ENCODE data around the gene TIAM2.

DNA sequence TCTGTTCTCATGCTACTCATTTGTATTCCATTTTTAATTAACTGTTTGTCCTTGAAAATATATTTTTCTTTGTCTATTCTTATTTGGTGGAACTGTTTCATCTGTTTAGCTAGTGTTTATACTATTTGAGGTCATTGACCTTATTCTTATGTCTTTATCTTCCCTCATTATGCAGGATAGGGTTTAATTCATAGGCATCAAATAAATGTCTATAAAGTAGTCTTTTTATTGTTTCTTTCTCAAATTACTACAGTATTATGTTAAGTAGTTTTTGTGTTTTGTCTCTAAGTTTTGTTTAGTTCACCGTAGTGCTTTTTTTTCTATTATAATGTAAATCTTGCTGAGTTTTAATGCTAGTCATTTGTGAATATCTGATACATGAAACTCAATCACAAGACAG, 19.0 kb downstream of the TIAM2 start:
- TF ChIP-seq, protein P1, sequence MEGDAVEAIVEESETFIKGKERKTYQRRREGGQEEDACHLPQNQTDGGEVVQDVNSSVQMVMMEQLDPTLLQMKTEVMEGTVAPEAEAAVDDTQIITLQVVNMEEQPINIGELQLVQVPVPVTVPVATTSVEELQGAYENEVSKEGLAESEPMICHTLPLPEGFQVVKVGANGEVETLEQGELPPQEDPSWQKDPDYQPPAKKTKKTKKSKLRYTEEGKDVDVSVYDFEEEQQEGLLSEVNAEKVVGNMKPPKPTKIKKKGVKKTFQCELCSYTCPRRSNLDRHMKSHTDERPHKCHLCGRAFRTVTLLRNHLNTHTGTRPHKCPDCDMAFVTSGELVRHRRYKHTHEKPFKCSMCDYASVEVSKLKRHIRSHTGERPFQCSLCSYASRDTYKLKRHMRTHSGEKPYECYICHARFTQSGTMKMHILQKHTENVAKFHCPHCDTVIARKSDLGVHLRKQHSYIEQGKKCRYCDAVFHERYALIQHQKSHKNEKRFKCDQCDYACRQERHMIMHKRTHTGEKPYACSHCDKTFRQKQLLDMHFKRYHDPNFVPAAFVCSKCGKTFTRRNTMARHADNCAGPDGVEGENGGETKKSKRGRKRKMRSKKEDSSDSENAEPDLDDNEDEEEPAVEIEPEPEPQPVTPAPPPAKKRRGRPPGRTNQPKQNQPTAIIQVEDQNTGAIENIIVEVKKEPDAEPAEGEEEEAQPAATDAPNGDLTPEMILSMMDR (IDR thresholded peaks at IDR 0.05), result no peak
- TF ChIP-seq POLR2A (IDR thresholded peaks at IDR 0.05), result no peak

Measured in adrenal gland (tissue), 5 donors.